PC-9 (cell line): ENCODE results near the gene PASK. TPM values are rescaled to one million over a fixed set of nuclear protein-coding genes. Genes with fewer than 3 reads are reported as not detected.

Source experiments
- BruUV-seq: library from RNA; stranded (reverse); fragments of 400-500 nt; replicated peaks from 2 replicates; lab custom pipeline; 2021; lab: Mats Ljungman, UMichigan
- CTCF ChIA-PET: fragments of 300-600 bp; sonication (Branson Sonifier 250); formaldehyde crosslinking; loops from one replicate; lab custom pipeline; 2022; ENCODE audit warnings: antibody characterized with exemption; lab: Charles Lee
- POLR2A ChIA-PET: fragments of 300-600 bp; sonication (Branson Sonifier 250); formaldehyde crosslinking; loops from one replicate; lab custom pipeline; 2022; ENCODE audit warnings: antibody characterized with exemption; ENCODE audit not compliant: unreplicated experiment; lab: Charles Lee
- DNase-seq, 2 experiments: peaks; one replicate each; pipeline versions ENCODE4 v3.0.0 to v3.0.0-alpha.2; 2015 to 2022; ENCODE audit warnings: mixed read lengths in 1 of 2
- H2AFZ ChIP-seq: fragments of 200-600 bp; sonication (generic); 2 replicates; pipeline ENCODE4 v1.8.1; 2017; ENCODE audit warnings: antibody characterized with exemption
- H3F3A ChIP-seq: fragments of 200-600 bp; sonication (generic); 2 replicates; pipeline ENCODE4 v1.8.1; 2017; ENCODE audit warnings: antibody characterized with exemption, mild to moderate bottlenecking, low read depth; ENCODE audit not compliant: insufficient read depth
- H3K27ac ChIP-seq: fragments of 200-600 bp; sonication (generic); 2 replicates; pipeline ENCODE4 v1.6.1; 2016; ENCODE audit warnings: mixed run types
- H3K27me3 ChIP-seq: fragments of 200-600 bp; sonication (generic); 2 replicates; pipeline ENCODE4 v1.6.1; 2016; ENCODE audit warnings: low read depth, mixed run types; ENCODE audit not compliant: insufficient read depth
- H3K36me3 ChIP-seq: fragments of 200-600 bp; sonication (generic); 2 replicates; pipeline ENCODE4 v1.6.1; 2016; ENCODE audit warnings: low read depth, mixed run types
- H3K4me1 ChIP-seq: fragments of 200-600 bp; sonication (generic); replicated peaks from 2 replicates; pipeline ENCODE4 v1.6.1; 2016; ENCODE audit warnings: mixed run types; ENCODE audit not compliant: insufficient read depth
- H3K4me2 ChIP-seq: fragments of 200-600 bp; sonication (generic); 2 replicates; pipeline ENCODE4 v1.6.1; 2017; ENCODE audit warnings: mixed run types
- H3K4me3 ChIP-seq: fragments of 200-600 bp; sonication (generic); 2 replicates; pipeline ENCODE4 v1.6.1; 2016; ENCODE audit warnings: mixed run types
- H3K79me2 ChIP-seq: fragments of 200-600 bp; sonication (generic); 2 replicates; pipeline ENCODE4 v1.6.1; 2017; ENCODE audit warnings: low read depth, mixed run types
- H3K9me2 ChIP-seq: fragments of 200-600 bp; sonication (generic); 2 replicates; pipeline ENCODE4 v1.8.1; 2017; ENCODE audit warnings: mild to moderate bottlenecking; ENCODE audit not compliant: insufficient read depth
- H3K9me3 ChIP-seq: fragments of 200-600 bp; sonication (generic); 2 replicates; pipeline ENCODE4 v1.8.1; 2016; ENCODE audit warnings: low read depth; ENCODE audit not compliant: insufficient read depth
- H4K20me1 ChIP-seq: fragments of 200-600 bp; sonication (generic); 2 replicates; pipeline ENCODE4 v1.8.1; 2017; ENCODE audit not compliant: insufficient read depth
- EZH2 ChIP-seq: fragments of 200-600 bp; sonication (generic); IDR thresholded peaks from 2 replicates; pipeline ENCODE4 v1.8.0; 2017; ENCODE audit warnings: antibody characterized with exemption, low read depth
- intact Hi-C: fragments of 100-400 bp; cut with micrococcal nuclease; formaldehyde crosslinking; loops from one replicate; pipeline ENCODE4 v1.10.0; 2022; ENCODE audit not compliant: unreplicated experiment
- total RNA-seq: library from RNA; stranded (reverse); gene quantifications from 2 replicates; pipeline ENCODE4 v1.2.3, GENCODE V29; 2021
- TF ChIP-seq, protein P1 (sequence below): fragments of 200-600 bp; sonication (generic); conservative IDR thresholded peaks from 2 replicates; pipeline ENCODE4 v1.6.1; 2017; ENCODE audit warnings: mixed run types, antibody characterized with exemption, mild to moderate bottlenecking, moderate library complexity

PASK gene
- total RNA-seq, 1 experiment from 2014 or later: 77.5 TPM

- POLR2A ChIA-PET: no interaction called here
- 0 out of 2 replicates have a peak, but pooled peaks cover 5% of the 10 kb centered on the region for H3K36me3 ChIP-seq
- H3K79me2 ChIP-seq: no peaks in the 10 kb centered on the region
- H3K9me3 ChIP-seq: no peaks in the 10 kb centered on the region
- no peaks in the 10 kb centered on the region for H3K27me3 ChIP-seq
- no peak overlapping the region for H2AFZ ChIP-seq
- no peaks in the 10 kb centered on the region for H3K9me2 ChIP-seq
- no peak overlapping the region for H3K4me2 ChIP-seq
- intact Hi-C loops: no loop called here
- H3K4me3 ChIP-seq: no peak overlapping the region
- no peak for DNase-seq
- no TSS peak for BruUV-seq
- CTCF ChIA-PET: no interaction called here
- no peaks in the 10 kb centered on the region for H3K4me1 ChIP-seq
- no peak overlapping the region for H3K27ac ChIP-seq
- H3F3A ChIP-seq: no peaks in the 10 kb centered on the region
- TF ChIP-seq, protein P1, sequence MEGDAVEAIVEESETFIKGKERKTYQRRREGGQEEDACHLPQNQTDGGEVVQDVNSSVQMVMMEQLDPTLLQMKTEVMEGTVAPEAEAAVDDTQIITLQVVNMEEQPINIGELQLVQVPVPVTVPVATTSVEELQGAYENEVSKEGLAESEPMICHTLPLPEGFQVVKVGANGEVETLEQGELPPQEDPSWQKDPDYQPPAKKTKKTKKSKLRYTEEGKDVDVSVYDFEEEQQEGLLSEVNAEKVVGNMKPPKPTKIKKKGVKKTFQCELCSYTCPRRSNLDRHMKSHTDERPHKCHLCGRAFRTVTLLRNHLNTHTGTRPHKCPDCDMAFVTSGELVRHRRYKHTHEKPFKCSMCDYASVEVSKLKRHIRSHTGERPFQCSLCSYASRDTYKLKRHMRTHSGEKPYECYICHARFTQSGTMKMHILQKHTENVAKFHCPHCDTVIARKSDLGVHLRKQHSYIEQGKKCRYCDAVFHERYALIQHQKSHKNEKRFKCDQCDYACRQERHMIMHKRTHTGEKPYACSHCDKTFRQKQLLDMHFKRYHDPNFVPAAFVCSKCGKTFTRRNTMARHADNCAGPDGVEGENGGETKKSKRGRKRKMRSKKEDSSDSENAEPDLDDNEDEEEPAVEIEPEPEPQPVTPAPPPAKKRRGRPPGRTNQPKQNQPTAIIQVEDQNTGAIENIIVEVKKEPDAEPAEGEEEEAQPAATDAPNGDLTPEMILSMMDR: no peak
- no peak for TF ChIP-seq EZH2
- H4K20me1 ChIP-seq: no peaks in the 10 kb centered on the region
Observed at GRCh38 chr2:241134711-241135110, 14.6 kb downstream of the PASK start.

GRCh38 chr2:241133436-241133820 lies 15.8 kb downstream of the PASK start:
- no peak for TF ChIP-seq EZH2
- TF ChIP-seq, protein P1: no peak
- Histone ChIP-seq H3K9me3 (no peaks in the 10 kb centered on the region), H3K4me3 (no peak overlapping the region), H3K36me3 (0 out of 2 replicates have a peak, but pooled peaks cover 5% of the 10 kb centered on the region), H3K4me2 (no peak overlapping the region), H3K4me1 (no peaks in the 10 kb centered on the region), H3K9me2 (no peaks in the 10 kb centered on the region), H3K27ac (no peak overlapping the region), H4K20me1 (no peaks in the 10 kb centered on the region), H2AFZ (no peak overlapping the region), H3K27me3 (no peaks in the 10 kb centered on the region), H3F3A (no peaks in the 10 kb centered on the region), H3K79me2 (no peaks in the 10 kb centered on the region)
- DNase-seq: no peak
- ChIA-PET POLR2A (no interaction called here), CTCF (no interaction called here)
- intact Hi-C loops: no loop called here
- BruUV-seq: no TSS peak

DNA sequence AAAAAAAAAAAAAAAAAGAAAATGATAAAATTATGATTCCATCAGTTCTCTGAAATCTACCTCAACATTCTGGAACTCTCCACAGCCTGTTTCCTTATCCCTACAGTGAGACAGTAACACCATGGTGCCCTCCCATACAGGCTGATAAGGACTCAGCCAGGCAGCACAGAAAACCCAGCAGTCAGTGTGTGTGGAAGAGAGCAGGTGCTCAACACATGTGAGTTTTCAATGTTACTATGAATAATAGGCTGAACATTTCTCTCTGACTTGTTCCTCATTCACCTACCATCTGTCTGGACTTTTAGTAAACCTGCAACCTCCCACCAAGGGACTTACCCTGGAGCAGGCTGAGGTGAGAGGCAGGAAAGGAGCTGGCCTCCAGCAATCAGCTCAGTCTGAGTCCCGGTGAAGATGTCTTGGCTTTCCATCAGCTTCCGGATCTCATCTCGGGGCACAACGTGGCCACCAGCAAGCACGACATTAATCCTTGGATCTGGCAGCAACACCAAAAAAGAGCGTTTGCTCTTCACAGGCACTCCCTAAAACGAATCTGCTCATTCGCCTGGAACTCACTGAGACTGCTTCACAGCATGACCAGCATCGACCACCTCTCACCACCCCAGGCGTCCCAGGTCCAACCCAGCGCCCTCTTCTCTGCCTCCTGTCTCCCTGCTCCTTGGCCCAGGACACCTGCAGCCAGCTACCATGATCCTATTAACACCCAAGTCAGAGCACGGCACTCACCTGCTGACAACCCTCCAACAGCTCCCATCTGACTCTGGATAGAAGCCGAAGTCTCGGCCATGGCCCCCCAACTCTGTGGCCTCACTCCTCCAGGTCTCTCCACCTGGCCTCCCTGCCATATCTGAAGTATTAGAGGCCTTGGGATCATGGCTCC lies 16.5 kb downstream of the PASK start:
- H2AFZ ChIP-seq: no peak overlapping the region
- H3K4me1 ChIP-seq: no peaks in the 10 kb centered on the region
- no TSS peak for BruUV-seq
- intact Hi-C loops: no loop called here
- DNase-seq: no peak
- no peaks in the 10 kb centered on the region for H3K36me3 ChIP-seq
- no peaks in the 10 kb centered on the region for H3K79me2 ChIP-seq
- ChIA-PET POLR2A (no interaction called here), CTCF (no interaction called here)
- H4K20me1 ChIP-seq: no peaks in the 10 kb centered on the region
- H3K9me3 ChIP-seq: no peaks in the 10 kb centered on the region
- no peaks in the 10 kb centered on the region for H3K27me3 ChIP-seq
- H3K4me2 ChIP-seq: no peak overlapping the region
- H3K9me2 ChIP-seq: no peaks in the 10 kb centered on the region
- no peak overlapping the region for H3K27ac ChIP-seq
- no peaks in the 10 kb centered on the region for H3F3A ChIP-seq
- no peak overlapping the region for H3K4me3 ChIP-seq
- TF ChIP-seq EZH2: no peak
- TF ChIP-seq, protein P1: no peak
